Gastrocnemius medialis (tissue), 4 donors: ENCODE results near the gene SERPINC1.

Experiments
- POLR2A ChIP-seq, 2 donors: fragments of 450-650 bp; IDR thresholded peaks; one replicate each; pipeline ENCODE4 v1.6.1; 2017; ENCODE audit warnings: antibody characterized with exemption in 2 of 2, mild to moderate bottlenecking in 2 of 2, moderate library complexity in 2 of 2
- TF ChIP-seq, protein P1 (sequence below), 5 experiments: fragments of 450-650 bp in 3 of 5; fragments of 200-600 bp in 2 of 5; sonication (generic) in 2 of 5; IDR thresholded peaks in 4 of 5; conservative IDR thresholded peaks in 1 of 5; 1 replicate in 4 of 5; 2 replicates in 1 of 5; pipeline ENCODE4 v1.5.1; 2016 to 2019; ENCODE audit warnings: antibody characterized with exemption in 5 of 5, mild to moderate bottlenecking in 3 of 5, moderate library complexity in 3 of 5

DNA sequence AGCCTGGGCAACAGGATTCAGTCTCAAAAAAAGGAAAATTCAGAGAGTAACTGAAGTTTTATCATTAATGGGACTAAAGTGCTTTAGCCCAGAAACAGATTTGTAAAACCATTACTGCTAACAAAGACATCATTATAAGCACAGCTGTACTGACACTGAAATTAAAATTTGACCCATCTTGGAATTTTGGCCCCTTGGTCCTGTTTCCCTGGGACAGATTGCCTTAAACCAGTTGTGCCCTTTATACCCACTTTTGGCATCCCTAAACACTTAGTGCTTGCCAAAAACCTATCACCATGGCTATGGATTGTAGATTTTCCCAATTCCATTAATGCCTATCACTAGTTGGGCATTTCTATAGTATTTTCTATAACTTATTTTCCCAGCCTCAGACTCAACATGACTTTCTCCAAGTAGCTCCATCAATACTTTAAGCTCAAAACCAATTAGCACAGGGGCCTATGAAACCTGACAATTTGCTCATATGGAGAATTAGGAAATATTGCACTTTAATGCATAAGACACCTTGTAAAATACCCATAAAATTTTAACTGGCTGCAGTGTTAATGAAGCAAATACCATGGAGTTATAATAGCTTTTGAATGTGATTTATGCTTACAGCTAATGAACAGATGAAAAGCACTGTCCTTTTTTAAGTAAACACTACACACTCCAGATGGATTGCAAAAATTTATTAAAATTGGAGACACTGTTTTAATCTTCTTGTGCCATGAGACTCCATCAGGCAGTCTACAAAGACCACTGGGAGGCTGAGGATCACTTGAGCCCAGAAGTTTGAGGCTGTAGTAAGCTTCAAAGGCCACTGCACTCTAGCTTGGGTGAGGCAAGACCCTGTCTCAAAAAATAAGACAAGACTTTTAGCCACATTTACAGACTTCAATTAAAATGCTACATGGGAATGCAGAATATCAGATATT is 53.6 kb downstream of the SERPINC1 start:
- TF ChIP-seq POLR2A (IDR thresholded peaks at IDR 0.05), result no peak
- TF ChIP-seq, protein P1, sequence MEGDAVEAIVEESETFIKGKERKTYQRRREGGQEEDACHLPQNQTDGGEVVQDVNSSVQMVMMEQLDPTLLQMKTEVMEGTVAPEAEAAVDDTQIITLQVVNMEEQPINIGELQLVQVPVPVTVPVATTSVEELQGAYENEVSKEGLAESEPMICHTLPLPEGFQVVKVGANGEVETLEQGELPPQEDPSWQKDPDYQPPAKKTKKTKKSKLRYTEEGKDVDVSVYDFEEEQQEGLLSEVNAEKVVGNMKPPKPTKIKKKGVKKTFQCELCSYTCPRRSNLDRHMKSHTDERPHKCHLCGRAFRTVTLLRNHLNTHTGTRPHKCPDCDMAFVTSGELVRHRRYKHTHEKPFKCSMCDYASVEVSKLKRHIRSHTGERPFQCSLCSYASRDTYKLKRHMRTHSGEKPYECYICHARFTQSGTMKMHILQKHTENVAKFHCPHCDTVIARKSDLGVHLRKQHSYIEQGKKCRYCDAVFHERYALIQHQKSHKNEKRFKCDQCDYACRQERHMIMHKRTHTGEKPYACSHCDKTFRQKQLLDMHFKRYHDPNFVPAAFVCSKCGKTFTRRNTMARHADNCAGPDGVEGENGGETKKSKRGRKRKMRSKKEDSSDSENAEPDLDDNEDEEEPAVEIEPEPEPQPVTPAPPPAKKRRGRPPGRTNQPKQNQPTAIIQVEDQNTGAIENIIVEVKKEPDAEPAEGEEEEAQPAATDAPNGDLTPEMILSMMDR (IDR thresholded peaks at IDR 0.05 in 4 of 5, conservative IDR thresholded peaks at IDR 0.05 in 1 of 5), result no peak
